ENCODE data around the gene DFFA.

GRCh38 chr1:10519016-10519417 is 46.7 kb upstream of the DFFA start:
- TF ChIP-seq CTCF (conservative IDR thresholded peaks at IDR 0.05; ENCODE audit: low read depth, low read length), result no peak
- TF ChIP-seq EZH2 (IDR thresholded peaks at IDR 0.05; ENCODE audit: borderline replicate concordance, low read depth, low read length, poor library complexity, severe bottlenecking), result no peak
